ENCODE data around the gene CRB1. TPM values are rescaled to one million over a fixed set of nuclear protein-coding genes. Genes with fewer than 3 reads are reported as not detected.

Gene CRB1
- total RNA-seq, 1 donor from 2014 or later = not detected

DNA sequence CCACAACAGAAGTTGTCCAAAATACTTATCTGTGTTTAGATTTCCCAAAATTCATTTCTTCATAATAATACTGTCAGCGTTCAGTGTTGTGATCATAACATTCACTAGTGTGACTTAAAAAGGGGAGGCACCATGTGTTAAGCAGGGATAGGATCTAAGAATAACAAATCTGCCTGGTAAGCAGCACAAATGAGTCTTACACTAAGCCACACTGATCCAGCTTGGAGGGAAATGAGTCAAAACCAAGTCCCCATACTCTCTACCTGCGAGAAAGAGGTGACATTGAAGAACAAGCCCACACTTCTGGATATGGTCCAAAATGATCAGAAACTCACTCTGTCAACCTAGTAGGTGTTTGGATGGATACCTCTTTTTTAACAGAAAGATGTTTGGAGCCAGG is 145.5 kb downstream of the CRB1 start:
- Histone ChIP-seq H3K27me3 (ENCODE audit: insufficient read depth, low read length) (no peaks in the 10 kb centered on the region), H3K4me1 (ENCODE audit: insufficient read depth, low read length) (no peaks in the 10 kb centered on the region), H3K9me3 (ENCODE audit: insufficient read depth, low read depth, low read length) (no peaks in the 10 kb centered on the region), H2AFZ (ENCODE audit: low read depth, low read length) (no peak overlapping the region), H3K4me2 (ENCODE audit: low read length) (no peak overlapping the region), H3K36me3 (ENCODE audit: insufficient read depth, low read length) (no peaks in the 10 kb centered on the region), H3K27ac (ENCODE audit: low read depth, low read length) (no peak overlapping the region), H3K79me2 (ENCODE audit: insufficient read depth, low read length) (no peaks in the 10 kb centered on the region), H3K9ac (ENCODE audit: low read length) (no peak overlapping the region), H3K4me3 (ENCODE audit: insufficient read depth, low read depth, low read length) (no peak overlapping the region), H4K20me1 (ENCODE audit: insufficient read depth, low read length) (no peaks in the 10 kb centered on the region)
- Mint-ChIP-seq H3K4me3 (ENCODE audit: unreplicated experiment) (no peak overlapping the region), H3K4me1 (ENCODE audit: low read depth, unreplicated experiment) (peaks cover 2% of the 10 kb centered on the region), H3K9me3 (ENCODE audit: unreplicated experiment) (no peaks in the 10 kb centered on the region), H3K36me3 (ENCODE audit: low read depth, unreplicated experiment) (no peaks in the 10 kb centered on the region), H3K27ac (ENCODE audit: unreplicated experiment) (no peak overlapping the region), H3K27me3 (ENCODE audit: low read depth, unreplicated experiment) (no peaks in the 10 kb centered on the region)
- FAIRE-seq = no peak
- TF ChIP-seq CTCF (IDR thresholded peaks at IDR 0.05; ENCODE audit: insufficient read depth, low read depth, low read length) (no peak), EZH2 (IDR thresholded peaks at IDR 0.05; ENCODE audit: insufficient read depth, low read length) (no peak)
- no peak for DNase-seq (ENCODE audit: low read depth)

- peaks cover 2% of the 10 kb centered on the region for H3K4me1 Mint-ChIP-seq (ENCODE audit: low read depth, unreplicated experiment)
- H3K27ac Mint-ChIP-seq (ENCODE audit: unreplicated experiment) = no peak overlapping the region
- no peaks in the 10 kb centered on the region for H3K9me3 Mint-ChIP-seq (ENCODE audit: unreplicated experiment)
- Histone ChIP-seq H3K4me2 (ENCODE audit: low read length) (no peak overlapping the region), H3K79me2 (ENCODE audit: insufficient read depth, low read length) (no peaks in the 10 kb centered on the region), H3K27me3 (ENCODE audit: insufficient read depth, low read length) (no peaks in the 10 kb centered on the region), H3K9ac (ENCODE audit: low read length) (no peak overlapping the region), H3K4me3 (ENCODE audit: insufficient read depth, low read depth, low read length) (no peak overlapping the region), H3K27ac (ENCODE audit: low read depth, low read length) (no peak overlapping the region), H3K9me3 (ENCODE audit: insufficient read depth, low read depth, low read length) (no peaks in the 10 kb centered on the region), H3K36me3 (ENCODE audit: insufficient read depth, low read length) (no peaks in the 10 kb centered on the region), H4K20me1 (ENCODE audit: insufficient read depth, low read length) (no peaks in the 10 kb centered on the region), H2AFZ (ENCODE audit: low read depth, low read length) (no peak overlapping the region), H3K4me1 (ENCODE audit: insufficient read depth, low read length) (no peaks in the 10 kb centered on the region)
- TF ChIP-seq CTCF (IDR thresholded peaks at IDR 0.05; ENCODE audit: insufficient read depth, low read depth, low read length) (no peak), EZH2 (IDR thresholded peaks at IDR 0.05; ENCODE audit: insufficient read depth, low read length) (no peak)
- no peak for DNase-seq (ENCODE audit: low read depth)
- H3K4me3 Mint-ChIP-seq (ENCODE audit: unreplicated experiment) = no peak overlapping the region
- H3K27me3 Mint-ChIP-seq (ENCODE audit: low read depth, unreplicated experiment) = no peaks in the 10 kb centered on the region
- H3K36me3 Mint-ChIP-seq (ENCODE audit: low read depth, unreplicated experiment) = no peaks in the 10 kb centered on the region
- no peak for FAIRE-seq
Observed at GRCh38 chr1:197415221-197415620, 147.2 kb downstream of the CRB1 start.

DNA sequence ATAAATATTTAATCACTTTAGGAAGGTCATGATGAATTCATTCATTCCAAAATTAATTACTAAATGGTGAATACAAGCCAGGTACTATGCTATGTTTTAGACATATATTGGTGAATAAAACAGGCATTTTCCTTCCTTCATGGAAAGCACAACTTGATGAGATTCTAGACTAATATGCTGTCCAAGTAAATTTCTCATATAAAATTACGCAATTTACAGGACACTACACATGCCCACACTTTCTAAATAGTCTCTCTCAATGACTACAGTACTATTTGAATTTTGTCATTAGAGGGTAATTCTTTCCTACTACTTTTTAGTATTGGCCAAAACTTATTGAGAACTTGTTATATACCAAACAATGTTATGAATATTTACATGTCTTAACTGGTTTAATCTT is 150.6 kb downstream of the CRB1 start:
- Histone ChIP-seq H3K4me3 (ENCODE audit: insufficient read depth, low read depth, low read length) (no peak overlapping the region), H3K79me2 (ENCODE audit: insufficient read depth, low read length) (no peaks in the 10 kb centered on the region), H3K9ac (ENCODE audit: low read length) (no peak overlapping the region), H3K9me3 (ENCODE audit: insufficient read depth, low read depth, low read length) (no peaks in the 10 kb centered on the region), H4K20me1 (ENCODE audit: insufficient read depth, low read length) (no peaks in the 10 kb centered on the region), H2AFZ (ENCODE audit: low read depth, low read length) (no peak overlapping the region), H3K27ac (ENCODE audit: low read depth, low read length) (no peak overlapping the region), H3K36me3 (ENCODE audit: insufficient read depth, low read length) (no peaks in the 10 kb centered on the region), H3K27me3 (ENCODE audit: insufficient read depth, low read length) (no peaks in the 10 kb centered on the region), H3K4me2 (ENCODE audit: low read length) (no peak overlapping the region), H3K4me1 (ENCODE audit: insufficient read depth, low read length) (no peaks in the 10 kb centered on the region)
- Mint-ChIP-seq H3K4me3 (ENCODE audit: unreplicated experiment) (no peak overlapping the region), H3K27me3 (ENCODE audit: low read depth, unreplicated experiment) (no peaks in the 10 kb centered on the region), H3K36me3 (ENCODE audit: low read depth, unreplicated experiment) (no peaks in the 10 kb centered on the region), H3K4me1 (ENCODE audit: low read depth, unreplicated experiment) (no peaks in the 10 kb centered on the region), H3K27ac (ENCODE audit: unreplicated experiment) (no peak overlapping the region), H3K9me3 (ENCODE audit: unreplicated experiment) (no peaks in the 10 kb centered on the region)
- DNase-seq (ENCODE audit: low read depth) (no peak), FAIRE-seq (no peak)
- TF ChIP-seq EZH2 (IDR thresholded peaks at IDR 0.05; ENCODE audit: insufficient read depth, low read length) (no peak), CTCF (IDR thresholded peaks at IDR 0.05; ENCODE audit: insufficient read depth, low read depth, low read length) (no peak)

All from astrocyte (in vitro differentiated cells and primary cell).